GM12878 (cell line): Measurements from ENCODE around the gene DLGAP3. TPM values are rescaled to one million over a fixed set of nuclear protein-coding genes. Genes with fewer than 3 reads are reported as not detected.

Source experiments
- ATAC-seq: fragments of 200-7000 bp; cut with Tn5 transposase; 3 replicates; pipeline ENCODE4 v1.9.1; 2020; ENCODE audit warnings: mild to moderate bottlenecking, moderate library complexity
- BruUV-seq: library from RNA; stranded (reverse); fragments of 400-500 nt; replicated peaks from 2 replicates; lab custom pipeline; 2021; lab: Mats Ljungman, UMichigan
- CTCF ChIA-PET: fragments of 300-600 bp; sonication (Branson Sonifier 250); formaldehyde crosslinking; extraction: SDS; loops from one replicate; lab custom pipeline; 2021; ENCODE audit warnings: inconsistent platforms; lab: Yijun Ruan, JAX
- POLR2A ChIA-PET: fragments of 350-600 bp; formaldehyde crosslinking; extraction: SDS; loops from one replicate; lab custom pipeline; 2021; ENCODE audit warnings: inconsistent platforms; lab: Charles Lee
- RAD21 ChIA-PET: fragments of 300-600 bp; sonication (Branson Sonifier 250); formaldehyde crosslinking; loops from one replicate; lab custom pipeline; 2023; ENCODE audit warnings: antibody characterized with exemption; ENCODE audit not compliant: unreplicated experiment; lab: Charles Lee
- SMC1A ChIA-PET: fragments of 300-600 bp; sonication (Branson Sonifier 250); formaldehyde crosslinking; loops from one replicate; lab custom pipeline; 2023; ENCODE audit not compliant: unreplicated experiment, uncharacterized antibody; lab: Charles Lee
- DNase-seq: peaks from one replicate; pipeline ENCODE4 v3.0.0-alpha.2; 2011; ENCODE audit warnings: low read depth, low spot score
- FAIRE-seq: peaks from 3 replicates; lab custom pipeline; 2011; peaks lifted over from hg19 to GRCh38; lab: Jason Lieb, UNC
- H2AFZ ChIP-seq: 2 replicates; pipeline ENCODE4 v1.6.0; 2011; ENCODE audit warnings: low read depth, low read length, control low read depth; ENCODE audit not compliant: control insufficient read depth
- H3K27ac ChIP-seq: 2 replicates; pipeline ENCODE4 v1.5.1; 2011; ENCODE audit warnings: control low read depth; ENCODE audit not compliant: control insufficient read depth, insufficient read depth
- H3K27me3 ChIP-seq, 2 experiments: replicated peaks in 1 of 2; 2 replicates each; pipeline versions ENCODE4 v1.6.0 to v1.6.1; 2011; ENCODE audit warnings: low read length in 1 of 2; ENCODE audit not compliant: control insufficient read depth in 2 of 2, insufficient read depth in 2 of 2
- H3K36me3 ChIP-seq, 2 experiments: 2 replicates each; pipeline ENCODE4 v1.5.1; 2011; ENCODE audit warnings: low read length in 1 of 2; ENCODE audit not compliant: control insufficient read depth in 2 of 2, insufficient read depth in 2 of 2
- H3K4me1 ChIP-seq: 2 replicates; pipeline ENCODE4 v1.6.1; 2011; ENCODE audit warnings: mild to moderate bottlenecking, low read length, moderate library complexity, mixed read lengths; ENCODE audit not compliant: control insufficient read depth, insufficient read depth
- H3K4me2 ChIP-seq: 2 replicates; pipeline ENCODE4 v1.6.0; 2011; ENCODE audit warnings: control low read depth; ENCODE audit not compliant: control insufficient read depth, insufficient read depth
- H3K4me3 ChIP-seq: fragments of 200-600 bp; sonication (generic); 2 replicates; pipeline ENCODE4 v1.5.1; 2016
- H3K79me2 ChIP-seq: 2 replicates; pipeline ENCODE4 v1.6.0; 2011; ENCODE audit warnings: low read length; ENCODE audit not compliant: control insufficient read depth, insufficient read depth
- H3K9ac ChIP-seq: 2 replicates; pipeline ENCODE4 v1.8.0; 2011; ENCODE audit warnings: low read length, control low read depth, mixed read lengths; ENCODE audit not compliant: control insufficient read depth, insufficient read depth
- H3K9me3 ChIP-seq: replicated peaks from 3 replicates; pipeline ENCODE4 v1.5.1; 2011; ENCODE audit warnings: mild to moderate bottlenecking, low read length; ENCODE audit not compliant: control insufficient read depth, insufficient read depth
- H4K20me1 ChIP-seq: 2 replicates; pipeline ENCODE4 v1.6.0; 2011; ENCODE audit not compliant: control insufficient read depth, insufficient read depth
- ATF3 ChIP-seq: IDR thresholded peaks from 2 replicates; pipeline ENCODE4 v1.6.1; 2011; ENCODE audit warnings: low read depth, mild to moderate bottlenecking, low read length, moderate library complexity, borderline replicate concordance; ENCODE audit errors: extremely low read depth
- CBX3 ChIP-seq: fragments of 200-600 bp; sonication (generic); IDR thresholded peaks from 2 replicates; pipeline ENCODE4 v1.6.1; 2016; ENCODE audit warnings: low read depth, borderline replicate concordance
- CEBPZ ChIP-seq: fragments of 150-350 bp; IDR thresholded peaks from 2 replicates; pipeline ENCODE4 v1.6.1; 2016; ENCODE audit warnings: low read depth, low read length
- EGR1 ChIP-seq, 2 experiments: IDR thresholded peaks; 1 replicate in 1 of 2; 2 replicates in 1 of 2; pipeline ENCODE4 v1.6.1; 2011 to 2012; ENCODE audit warnings: low read depth in 2 of 2, low read length in 2 of 2, borderline replicate concordance in 1 of 2, mild to moderate bottlenecking in 1 of 2, moderate library complexity in 1 of 2
- ETV6 ChIP-seq, 2 experiments: fragments of 450-650 bp in 1 of 2; IDR thresholded peaks in 1 of 2; conservative IDR thresholded peaks in 1 of 2; 2 replicates each; pipeline ENCODE4 v1.6.1; 2014; ENCODE audit warnings: antibody characterized with exemption in 1 of 2, borderline replicate concordance in 1 of 2, low read depth in 1 of 2, mild to moderate bottlenecking in 1 of 2, moderate library complexity in 1 of 2
- EZH2 ChIP-seq: IDR thresholded peaks from 2 replicates; pipeline ENCODE4 v1.6.1; 2012; ENCODE audit warnings: low read depth, mild to moderate bottlenecking, control low read depth, inconsistent platforms, low read length, borderline replicate concordance; ENCODE audit not compliant: control insufficient read depth
- HCFC1 ChIP-seq: fragments of 150-350 bp; IDR thresholded peaks from 2 replicates; pipeline ENCODE4 v1.6.1; 2014; ENCODE audit warnings: low read length
- KDM1A ChIP-seq: fragments of 200-600 bp; sonication (generic); IDR thresholded peaks from 2 replicates; pipeline ENCODE4 v1.6.1; 2016; ENCODE audit warnings: borderline replicate concordance
- MXI1 ChIP-seq: fragments of 150-350 bp; IDR thresholded peaks from 2 replicates; pipeline ENCODE4 v1.6.1; 2011; ENCODE audit warnings: low read depth, mild to moderate bottlenecking, inconsistent platforms, low read length, improper control_type of control experiment
- MYC ChIP-seq: IDR thresholded peaks from 2 replicates; pipeline ENCODE4 v1.6.1; 2011; ENCODE audit warnings: mild to moderate bottlenecking, low read length, moderate library complexity, inconsistent platforms; ENCODE audit not compliant: insufficient read depth, insufficient replicate concordance, insufficient read length, severe bottlenecking
- POLR2AphosphoS2 ChIP-seq: IDR thresholded peaks from 2 replicates; pipeline ENCODE4 v1.6.1; 2011; ENCODE audit warnings: low read depth, mild to moderate bottlenecking, low read length, improper control_type of control experiment, moderate library complexity
- RB1 ChIP-seq: fragments of 450-650 bp; formaldehyde crosslinking; IDR thresholded peaks from 2 replicates; pipeline ENCODE4 v1.6.1; 2017; ENCODE audit warnings: mild to moderate bottlenecking, borderline replicate concordance
- REST ChIP-seq: IDR thresholded peaks from 2 replicates; pipeline ENCODE4 v1.6.1; 2012; ENCODE audit warnings: mild to moderate bottlenecking, low read depth, low read length
- TCF7 ChIP-seq: IDR thresholded peaks from 2 replicates; pipeline ENCODE4 v1.6.1; 2014; ENCODE audit warnings: antibody characterized with exemption, borderline replicate concordance
- USF1 ChIP-seq: IDR thresholded peaks from 2 replicates; pipeline ENCODE4 v1.6.1; 2011; ENCODE audit warnings: borderline replicate concordance, low read depth, mild to moderate bottlenecking, moderate library complexity, mixed read lengths, low read length; ENCODE audit not compliant: insufficient read depth; ENCODE audit errors: extremely low read length
- ZNF274 ChIP-seq: IDR thresholded peaks from one replicate; pipeline ENCODE4 v1.8.0; 2011; ENCODE audit not compliant: insufficient read length, insufficient read depth
- WGBS: methylation state at CpG from one replicate; pipeline ENCODE4 v1.1.6; 2016; ENCODE audit warnings: low lambda C conversion rate; ENCODE audit not compliant: insufficient replicate concordance, insufficient coverage; ENCODE audit errors: missing lambda C conversion rate; 5-methylcytosine and 5-hydroxymethylcytosine counted together
- in situ Hi-C: fragments of 300-500 bp; cut with MboI; formaldehyde crosslinking; loops from 9 replicates; pipeline ENCODE4 v1.14.3; 2018; ENCODE audit warnings: mixed read lengths
- intact Hi-C: fragments of 100-400 bp; cut with micrococcal nuclease; formaldehyde crosslinking; loops from one replicate; pipeline ENCODE4 v1.14.2; 2022; ENCODE audit not compliant: unreplicated experiment
- polyA plus RNA-seq, 11 experiments: library from polyadenylated mRNA; depleted of rRNA in 4 of 11; unstranded in 6 of 11; stranded (reverse) in 5 of 11; fragments of >200 nt; fragmentation: Nextera tagmentation in 4 of 11; fragmentation: Illumina TruSeq in 1 of 11; extraction: Ambion mirVana in 4 of 11; extraction: Trizol in 1 of 11; gene quantifications; 1 replicate in 1 of 11; 2 replicates in 10 of 11; pipeline versions ENCODE4 v1.2.1 to v1.2.3, GENCODE V29; 2011 to 2016; ENCODE audit warnings: inconsistent platforms in 2 of 11, missing spikeins in 2 of 11, low read depth in 1 of 11
- total RNA-seq, 4 experiments: library from RNA; depleted of rRNA in 3 of 4; stranded (reverse); fragments of >200 nt in 3 of 4; fragmentation: Illumina TruSeq in 1 of 4; extraction: Trizol in 1 of 4; gene quantifications; 2 replicates each; pipeline versions ENCODE4 v1.2.1 to v1.2.3, GENCODE V29; 2013 to 2021

DLGAP3 gene
- total and polyA plus RNA-seq, 10 of the 15 experiments (the other 5 are each of a cell fraction or from before 2014, with no cell fraction given) = 0.03 to 0.15 (median 0.08) TPM; not detected in 4

- SMC1A ChIA-PET = no interaction called here
- in situ Hi-C loops (no loop called here), intact Hi-C loops (no loop called here)
- Histone ChIP-seq H3K4me2 (no peak overlapping the region), H3K9ac (no peak overlapping the region), H3K9me3 (no peaks in the 10 kb centered on the region), H3K4me3 (no peak overlapping the region), H3K79me2 (no peaks in the 10 kb centered on the region), H3K36me3 (no peaks in the 10 kb centered on the region), H3K27ac (no peak overlapping the region), H4K20me1 (no peaks in the 10 kb centered on the region), H2AFZ (no peak overlapping the region), H3K4me1 (no peaks in the 10 kb centered on the region), H3K27me3 (no peaks in the 10 kb centered on the region)
- no TSS peak for BruUV-seq
- FAIRE-seq (no peak), ATAC-seq (no peak), DNase-seq (no peak)
- CTCF ChIA-PET = no interaction called here
- TF ChIP-seq EZH2 = no peak
- no peak for TF ChIP-seq ZNF274
- no peak for TF ChIP-seq EGR1 (IDR thresholded peaks at IDR 0.05; ENCODE audit: borderline replicate concordance in 1 of 2, low read depth in 2 of 2, low read length in 2 of 2)
- no peak for TF ChIP-seq HCFC1
- no peak for TF ChIP-seq KDM1A
- no peak for TF ChIP-seq MXI1
- TF ChIP-seq CEBPZ = no peak
- no peak for TF ChIP-seq POLR2AphosphoS2
- TF ChIP-seq USF1 = no peak
- TF ChIP-seq REST = no peak
- no peak for TF ChIP-seq MYC
- no peak for TF ChIP-seq ATF3
- no peak for TF ChIP-seq RB1
- no peak for TF ChIP-seq TCF7
- no peak for TF ChIP-seq CBX3
- no peak for TF ChIP-seq ETV6 (conservative IDR thresholded peaks at IDR 0.05 in 1 of 2, IDR thresholded peaks at IDR 0.05 in 1 of 2; ENCODE audit: borderline replicate concordance in 1 of 2, low read depth in 1 of 2)
- POLR2A ChIA-PET = no interaction called here
- RAD21 ChIA-PET = no interaction called here
- 0% methylated on average over 1 of the region's 1 CpG for WGBS
These were observed 21.0 kb upstream of the DLGAP3 start for GRCh38 chr1:34950428-34950827.
